PC-3 (cell line): ENCODE data around the gene ACP7. TPM values are rescaled to one million over a fixed set of nuclear protein-coding genes. Genes with fewer than 3 reads are reported as not detected.

Source experiments
- ATAC-seq: fragments of 200-7000 bp; cut with Tn5 transposase; 2 replicates; pipeline ENCODE4 v1.9.1; 2020; ENCODE audit warnings: mild to moderate bottlenecking, moderate library complexity
- BruUV-seq: library from RNA; stranded (reverse); fragments of 400-500 nt; replicated peaks from 2 replicates; lab custom pipeline; 2021; lab: Mats Ljungman, UMichigan
- CTCF ChIA-PET: fragments of 300-600 bp; sonication (Branson Sonifier 250); formaldehyde crosslinking; loops from one replicate; lab custom pipeline; 2022; ENCODE audit warnings: antibody characterized with exemption; lab: Charles Lee
- POLR2A ChIA-PET: fragments of 300-600 bp; sonication (Branson Sonifier 250); formaldehyde crosslinking; loops from one replicate; lab custom pipeline; 2022; ENCODE audit warnings: antibody characterized with exemption; ENCODE audit not compliant: unreplicated experiment; lab: Charles Lee
- DNase-seq: peaks from one replicate; pipeline ENCODE4 v3.0.0-alpha.2; 2015
- H2AFZ ChIP-seq: fragments of 300-600 bp; sonication (generic); 2 replicates; pipeline ENCODE4 v1.6.0; 2016; ENCODE audit warnings: antibody characterized with exemption, low read length
- H3F3A ChIP-seq: fragments of 300-600 bp; sonication (generic); one replicate; pipeline ENCODE4 v1.6.0; 2017; ENCODE audit warnings: antibody characterized with exemption, low read length, control low read depth, mild to moderate bottlenecking; ENCODE audit not compliant: unreplicated experiment
- H3K27ac ChIP-seq: fragments of 300-600 bp; sonication (generic); 2 replicates; pipeline ENCODE4 v1.5.1; 2016; ENCODE audit warnings: mild to moderate bottlenecking, low read length
- H3K27me3 ChIP-seq: fragments of 300-600 bp; sonication (generic); 2 replicates; pipeline ENCODE4 v1.6.1; 2016; ENCODE audit warnings: low read length, mixed read lengths
- H3K36me3 ChIP-seq: fragments of 300-600 bp; sonication (generic); 2 replicates; pipeline ENCODE4 v1.6.1; 2016; ENCODE audit warnings: low read depth, mixed run types, low read length, mixed read lengths
- H3K4me1 ChIP-seq: fragments of 300-600 bp; sonication (generic); 2 replicates; pipeline ENCODE4 v1.5.1; 2016; ENCODE audit warnings: low read length; ENCODE audit not compliant: insufficient read depth
- H3K4me2 ChIP-seq: fragments of 300-600 bp; sonication (generic); 2 replicates; pipeline ENCODE4 v1.6.0; 2016; ENCODE audit warnings: low read length
- H3K4me3 ChIP-seq: fragments of 300-600 bp; sonication (generic); 2 replicates; pipeline ENCODE4 v1.5.1; 2016; ENCODE audit warnings: mild to moderate bottlenecking, low read length, mixed read lengths
- H3K79me2 ChIP-seq: fragments of 300-600 bp; sonication (generic); 2 replicates; pipeline ENCODE4 v1.6.1; 2017; ENCODE audit warnings: low read length, mixed read lengths
- H3K9ac ChIP-seq: fragments of 300-600 bp; sonication (generic); 2 replicates; pipeline ENCODE4 v1.6.0; 2016; ENCODE audit warnings: mild to moderate bottlenecking, low read length
- H3K9me2 ChIP-seq: fragments of 300-600 bp; sonication (generic); replicated peaks from 2 replicates; pipeline ENCODE4 v1.6.1; 2016; ENCODE audit warnings: mixed run types, low read length, mixed read lengths
- H3K9me3 ChIP-seq: fragments of 300-600 bp; sonication (generic); 2 replicates; pipeline ENCODE4 v1.6.1; 2016; ENCODE audit warnings: low read length, mixed read lengths
- H4K20me1 ChIP-seq: fragments of 300-600 bp; sonication (generic); 2 replicates; pipeline ENCODE4 v1.6.1; 2016; ENCODE audit warnings: low read length, mixed read lengths
- EZH2 ChIP-seq: fragments of 300-600 bp; sonication (generic); IDR thresholded peaks from one replicate; pipeline ENCODE4 v1.6.1; 2017; ENCODE audit warnings: antibody characterized with exemption, mild to moderate bottlenecking, low read length; ENCODE audit not compliant: unreplicated experiment
- EZH2phosphoT487 ChIP-seq: fragments of 300-600 bp; sonication (generic); IDR thresholded peaks from 2 replicates; pipeline ENCODE4 v1.6.1; 2018; ENCODE audit warnings: mild to moderate bottlenecking, antibody characterized with exemption, low read length, borderline replicate concordance
- intact Hi-C: fragments of 100-400 bp; cut with micrococcal nuclease; formaldehyde crosslinking; loops from 2 replicates; pipeline ENCODE4 v1.9.0; 2023
- total RNA-seq: library from RNA; depleted of rRNA; stranded (reverse); fragments of >200 nt; gene quantifications from 2 replicates; pipeline ENCODE4 v1.2.3, GENCODE V29; 2014
- TF ChIP-seq, protein P1 (sequence below): fragments of 300-600 bp; sonication (generic); conservative IDR thresholded peaks from 2 replicates; pipeline ENCODE4 v1.5.1; 2017; ENCODE audit warnings: antibody characterized with exemption, low read depth, mild to moderate bottlenecking, low read length

Gene ACP7
- total RNA-seq, 1 experiment from 2014 or later: 5.0 TPM

DNA sequence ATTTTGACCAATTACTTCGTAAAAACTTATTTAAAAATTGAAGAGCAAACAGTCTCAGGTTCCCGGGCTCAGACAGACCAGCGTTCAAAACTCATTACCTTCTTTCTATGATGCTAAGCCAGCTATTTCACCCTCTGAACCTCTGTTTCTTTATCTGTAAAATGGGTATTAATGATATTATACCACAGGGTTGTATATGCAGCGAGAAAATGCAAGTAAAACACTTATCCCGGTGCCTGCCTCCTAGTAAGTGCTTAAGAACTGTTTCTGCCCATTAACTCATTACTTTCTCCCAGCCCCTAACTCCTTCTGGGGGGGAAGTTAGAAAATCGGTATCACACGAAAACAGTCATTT is 41.0 kb downstream of the ACP7 start:
- H4K20me1 ChIP-seq: peaks cover 20% of the 10 kb centered on the region
- H3K9me2 ChIP-seq: no peaks in the 10 kb centered on the region
- H3K36me3 ChIP-seq: no peaks in the 10 kb centered on the region
- peaks cover 7% of the 10 kb centered on the region; the same call in 1 of the 2 replicates for H3K4me1 ChIP-seq
- intact Hi-C loops: no loop called here
- H3K9ac ChIP-seq: no peak overlapping the region
- DNase-seq (no peak), ATAC-seq (no peak)
- H3F3A ChIP-seq: no peaks in the 10 kb centered on the region
- peak overlapping the region; percentile 96 for H3K4me3 ChIP-seq
- H3K27me3 ChIP-seq: no peaks in the 10 kb centered on the region
- TF ChIP-seq EZH2phosphoT487 (no peak), EZH2 (no peak)
- TF ChIP-seq, protein P1, sequence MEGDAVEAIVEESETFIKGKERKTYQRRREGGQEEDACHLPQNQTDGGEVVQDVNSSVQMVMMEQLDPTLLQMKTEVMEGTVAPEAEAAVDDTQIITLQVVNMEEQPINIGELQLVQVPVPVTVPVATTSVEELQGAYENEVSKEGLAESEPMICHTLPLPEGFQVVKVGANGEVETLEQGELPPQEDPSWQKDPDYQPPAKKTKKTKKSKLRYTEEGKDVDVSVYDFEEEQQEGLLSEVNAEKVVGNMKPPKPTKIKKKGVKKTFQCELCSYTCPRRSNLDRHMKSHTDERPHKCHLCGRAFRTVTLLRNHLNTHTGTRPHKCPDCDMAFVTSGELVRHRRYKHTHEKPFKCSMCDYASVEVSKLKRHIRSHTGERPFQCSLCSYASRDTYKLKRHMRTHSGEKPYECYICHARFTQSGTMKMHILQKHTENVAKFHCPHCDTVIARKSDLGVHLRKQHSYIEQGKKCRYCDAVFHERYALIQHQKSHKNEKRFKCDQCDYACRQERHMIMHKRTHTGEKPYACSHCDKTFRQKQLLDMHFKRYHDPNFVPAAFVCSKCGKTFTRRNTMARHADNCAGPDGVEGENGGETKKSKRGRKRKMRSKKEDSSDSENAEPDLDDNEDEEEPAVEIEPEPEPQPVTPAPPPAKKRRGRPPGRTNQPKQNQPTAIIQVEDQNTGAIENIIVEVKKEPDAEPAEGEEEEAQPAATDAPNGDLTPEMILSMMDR: no peak
- ChIA-PET POLR2A (no interaction called here), CTCF (no interaction called here)
- H2AFZ ChIP-seq: peak overlapping the region; percentile 92
- BruUV-seq: no TSS peak
- no peak overlapping the region for H3K27ac ChIP-seq
- no peaks in the 10 kb centered on the region for H3K9me3 ChIP-seq
- H3K4me2 ChIP-seq: peak overlapping the region; percentile 78
- peaks cover 44% of the 10 kb centered on the region for H3K79me2 ChIP-seq

DNA sequence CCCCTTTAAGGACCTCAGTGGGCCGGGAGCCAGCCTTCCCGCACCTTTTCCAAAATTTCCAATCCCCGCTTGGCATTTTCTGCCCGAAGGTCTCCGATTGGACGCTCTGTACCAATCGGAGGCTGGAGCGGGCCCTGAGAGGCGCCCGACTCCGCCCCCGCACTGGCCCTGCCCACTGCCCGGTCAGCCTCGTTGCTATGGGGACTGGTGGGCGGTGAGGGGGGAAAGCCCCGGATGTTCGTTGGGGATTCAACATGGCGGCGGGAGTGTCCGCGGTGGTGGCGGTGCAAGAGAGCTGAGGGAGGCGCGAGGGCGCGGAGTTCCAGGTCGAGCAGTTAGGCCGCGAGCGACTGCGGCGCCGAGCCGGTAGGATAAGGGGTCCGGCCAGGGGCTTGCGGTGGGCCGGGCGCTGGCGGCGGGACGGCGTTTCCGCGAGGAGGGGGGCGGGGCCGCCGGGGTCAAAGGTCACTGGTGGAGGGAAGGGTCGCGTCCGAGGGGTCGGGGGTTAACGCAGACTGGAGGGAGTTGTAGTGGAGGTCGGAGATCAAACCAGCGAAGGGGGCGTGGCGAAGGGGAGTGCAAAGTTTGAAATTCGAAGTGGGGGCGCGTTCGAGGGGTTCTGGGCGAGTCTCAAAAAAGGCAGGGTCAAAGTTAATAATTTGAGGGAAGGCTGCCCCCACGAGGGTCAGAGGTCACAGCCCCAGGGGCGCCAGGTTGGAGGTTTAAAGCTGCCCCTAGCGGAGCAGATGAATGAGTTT is 41.6 kb downstream of the ACP7 start, which contains the start of gene PAK4:
PAK4 (plus strand) TSS at position 233 of the 758 bp plus-strand sequence. CDS start 43,768 bp downstream, outside the sequence.
- H3K9me3 ChIP-seq: no peaks in the 10 kb centered on the region
- no peaks in the 10 kb centered on the region for H3K36me3 ChIP-seq
- no TSS peak for BruUV-seq
- POLR2A ChIA-PET: no interaction called here
- CTCF ChIA-PET: no interaction called here
- peak within 1 kb of the TSS; percentile 91 for H3K9ac ChIP-seq
- H3K4me3 ChIP-seq: peak within 1 kb of the TSS; percentile 96
- peak within 1 kb of the TSS; percentile 90 for H3K4me2 ChIP-seq
- TF ChIP-seq EZH2 (no peak), EZH2phosphoT487 (no peak)
- TF ChIP-seq, protein P1: no peak
- H3K79me2 ChIP-seq: peaks cover 50% of the 10 kb centered on the region
- H4K20me1 ChIP-seq: peaks cover 20% of the 10 kb centered on the region
- no peaks in the 10 kb centered on the region for H3K9me2 ChIP-seq
- peaks cover 7% of the 10 kb centered on the region; the same call in 1 of the 2 replicates for H3K4me1 ChIP-seq
- H3F3A ChIP-seq: no peaks in the 10 kb centered on the region
- intact Hi-C loops: no loop called here
- H3K27me3 ChIP-seq: no peaks in the 10 kb centered on the region
- peak within 1 kb of the TSS; percentile 92 for H2AFZ ChIP-seq
- peak; percentile 93 for ATAC-seq
- DNase-seq: peak; percentile 96
- H3K27ac ChIP-seq: peak within 1 kb of the TSS; percentile 68
